Hematopoietic multipotent progenitor cell treated with erythropoietin and hydrocortisone succinate and interleukin-3 and kit ligand, for 4 days (in vitro differentiated cells): ENCODE measurements around the gene LHX1.

Source experiments
- DNase-seq: peaks from one replicate; pipeline ENCODE4 v3.0.0-alpha.2; 2015

Gene LHX1

DNA sequence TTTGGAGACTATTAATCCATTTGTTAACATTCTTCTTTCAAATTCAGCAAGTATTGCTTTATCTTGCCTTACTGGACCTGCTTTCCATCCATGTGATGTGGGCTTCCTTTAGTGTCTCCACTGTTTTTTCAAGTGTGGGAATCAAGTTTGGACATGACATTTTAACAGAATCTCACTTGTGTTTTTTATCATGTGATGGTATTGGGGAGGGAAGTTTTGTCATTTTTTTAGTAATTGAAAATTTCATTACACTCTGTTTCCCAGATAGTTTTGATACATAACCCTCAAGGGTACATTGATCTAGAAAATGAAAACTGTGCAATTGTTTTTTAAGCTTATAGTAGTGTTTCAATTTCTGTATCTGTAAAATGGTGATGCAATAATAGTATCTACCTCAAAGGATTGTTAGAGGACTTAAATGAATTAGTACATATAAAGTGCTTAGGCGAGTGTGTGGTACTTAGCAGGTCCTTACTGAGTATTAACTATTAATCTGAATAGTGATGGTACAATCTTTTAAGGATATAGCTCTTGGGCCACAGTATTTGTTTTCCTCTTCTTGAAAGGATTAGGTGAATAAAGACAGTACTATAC, 38.7 kb downstream of the LHX1 start:
- DNase-seq: no peak

GRCh38 chr17:36977066-36977465, 39.8 kb downstream of the LHX1 start:
- no peak for DNase-seq

- DNase-seq: no peak
Observed at GRCh38 chr17:36977568-36977967, 40.3 kb downstream of the LHX1 start.

GRCh38 chr17:36978810-36979564, 41.7 kb downstream of the LHX1 start:
- no peak for DNase-seq

DNA sequence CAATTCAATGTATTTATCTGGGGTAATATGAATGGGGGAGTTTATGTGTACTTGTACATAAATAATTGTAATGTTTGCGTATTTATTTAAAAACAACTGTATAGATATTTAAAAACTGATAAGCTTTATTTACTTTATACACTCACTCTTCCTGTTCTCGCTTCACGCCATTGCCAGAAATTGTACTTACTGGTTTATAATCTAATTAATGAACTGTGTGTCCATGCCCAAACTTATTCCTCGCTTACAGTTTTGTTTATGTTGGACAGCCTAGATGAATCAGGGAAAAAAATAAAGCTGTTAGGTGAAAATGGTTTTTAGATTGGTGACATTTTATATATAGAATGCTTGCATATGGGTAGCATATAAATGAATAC, 42.3 kb downstream of the LHX1 start:
- no peak for DNase-seq

DNA sequence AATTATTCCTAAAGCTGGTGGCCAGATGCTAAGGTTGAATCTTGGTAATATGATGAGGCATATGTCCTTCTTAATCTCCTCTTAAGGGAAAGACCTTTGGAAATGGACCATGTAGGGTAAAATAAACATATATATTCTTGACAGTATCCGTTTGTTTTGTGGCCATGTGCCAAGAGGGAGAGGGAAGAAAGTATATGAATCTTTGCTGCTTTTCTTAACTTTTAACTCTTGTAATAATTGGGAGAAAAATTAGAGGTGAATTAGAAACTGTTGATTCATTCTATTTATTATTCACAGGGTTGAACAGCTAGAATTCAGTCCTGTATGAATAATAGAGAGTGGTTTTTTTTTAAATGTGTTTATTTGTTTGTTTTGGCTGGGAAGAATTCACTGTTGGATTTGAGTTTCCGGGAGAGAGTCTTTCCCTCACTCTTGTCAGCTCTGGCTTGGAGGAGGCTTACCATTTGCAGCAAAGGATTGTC, 43.0 kb downstream of the LHX1 start:
- DNase-seq: no peak

DNA sequence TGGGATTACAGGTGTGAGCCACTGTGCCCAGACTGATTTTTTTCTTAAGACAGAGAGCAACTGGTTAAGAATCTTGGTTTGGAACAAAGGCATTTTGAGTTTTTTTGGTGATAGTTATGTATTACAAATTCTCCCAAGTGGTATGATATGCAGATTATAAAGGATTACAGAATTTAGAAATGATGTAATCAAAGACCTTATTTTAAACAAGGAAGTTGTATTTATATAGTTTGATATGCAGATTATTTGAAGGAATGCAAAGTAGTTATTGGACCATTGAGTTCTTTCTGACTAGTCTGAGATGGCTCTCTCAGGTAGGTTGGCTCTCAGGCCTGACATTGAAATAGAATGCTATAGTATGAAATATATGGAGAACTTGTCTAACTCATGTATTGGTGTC, 46.3 kb downstream of the LHX1 start:
- DNase-seq: no peak

DNA sequence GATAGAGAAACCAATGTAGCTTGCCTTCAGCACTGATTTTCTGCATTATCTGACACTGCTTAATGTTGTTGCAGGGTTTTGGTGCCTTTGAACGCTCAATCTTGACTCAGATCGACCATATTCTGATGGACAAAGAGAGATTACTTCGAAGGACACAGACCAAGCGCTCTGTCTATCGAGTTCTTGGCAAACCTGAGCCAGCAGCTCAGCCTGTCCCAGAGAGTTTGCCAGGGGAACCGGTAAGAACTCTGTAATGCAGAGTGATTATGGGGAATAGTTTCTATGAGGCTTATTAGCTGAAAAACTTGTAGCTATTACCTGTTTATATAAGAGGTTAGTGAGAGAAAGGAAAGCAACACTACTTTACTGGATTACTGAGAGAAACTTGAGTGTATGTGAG, 51.9 kb downstream of the LHX1 start:
- no peak for DNase-seq

- no peak for DNase-seq
Observed at GRCh38 chr17:36992701-36993100, 55.4 kb downstream of the LHX1 start.

DNA sequence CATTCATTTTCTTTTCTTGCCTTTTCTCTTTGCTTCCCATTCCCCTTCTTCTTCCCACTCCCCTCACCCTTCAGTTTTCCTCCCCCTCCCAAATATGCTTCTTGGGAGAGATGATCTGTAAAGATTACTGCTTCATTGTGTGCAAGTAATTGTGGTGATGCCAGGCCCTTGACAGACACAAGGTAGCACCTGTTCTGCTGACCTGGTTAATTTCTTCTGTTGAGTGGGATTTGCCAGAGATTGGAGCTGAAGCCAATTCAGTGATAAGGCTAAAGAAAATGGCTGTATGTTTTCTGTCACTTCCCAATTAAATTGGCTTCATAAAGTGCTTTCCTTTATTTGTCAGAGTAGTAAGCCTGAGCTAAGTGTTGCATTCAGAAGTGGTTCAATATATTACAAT, 56.0 kb downstream of the LHX1 start:
- DNase-seq: no peak
